ENCODE measurements around the gene IFT172.

IFT172 gene

DNA sequence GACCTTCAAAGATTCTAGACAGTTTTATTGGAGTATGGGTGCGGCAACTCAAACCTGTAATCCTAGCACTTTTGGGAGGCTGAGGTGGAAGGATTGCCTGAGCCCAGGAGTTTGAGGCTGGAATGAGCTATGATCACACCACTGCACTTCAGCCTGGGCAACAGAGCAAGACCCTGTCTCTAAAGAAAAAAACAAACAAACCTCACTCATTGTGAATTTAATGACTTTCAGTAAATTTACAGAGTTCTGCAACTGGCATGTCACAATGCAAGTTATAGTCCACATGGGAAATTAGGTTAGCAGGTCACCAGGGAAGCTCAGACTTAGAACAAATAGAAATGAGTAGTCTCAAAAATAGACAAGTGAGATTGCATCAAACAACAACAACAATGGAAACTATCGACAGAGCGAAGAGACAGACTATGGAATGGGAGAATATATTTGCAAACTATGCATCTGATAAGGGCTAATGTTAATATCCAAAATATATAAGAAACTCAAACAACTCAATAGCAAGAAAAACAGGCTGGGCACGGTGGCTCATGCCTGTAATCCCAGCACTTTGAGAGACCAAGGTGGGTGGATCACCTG is 67.8 kb downstream of the IFT172 start:
- no peak overlapping the region for H3K9ac ChIP-seq (ENCODE audit: low read depth, low read length)
- no peak for DNase-seq
- H3K36me3 ChIP-seq (ENCODE audit: insufficient read depth, low read length) = no peaks in the 10 kb centered on the region
- H4K20me1 ChIP-seq (ENCODE audit: insufficient read depth, low read length) = no peaks in the 10 kb centered on the region
- no peak overlapping the region for H3K27ac ChIP-seq (ENCODE audit: low read length)
- H3K4me1 ChIP-seq (ENCODE audit: insufficient read depth, low read length) = no peaks in the 10 kb centered on the region
- H3K4me2 ChIP-seq (ENCODE audit: insufficient read depth, low read length) = no peak overlapping the region
- no peaks in the 10 kb centered on the region for H3K9me3 ChIP-seq (ENCODE audit: insufficient read depth, low read length, severe bottlenecking)
- TF ChIP-seq, protein P1, sequence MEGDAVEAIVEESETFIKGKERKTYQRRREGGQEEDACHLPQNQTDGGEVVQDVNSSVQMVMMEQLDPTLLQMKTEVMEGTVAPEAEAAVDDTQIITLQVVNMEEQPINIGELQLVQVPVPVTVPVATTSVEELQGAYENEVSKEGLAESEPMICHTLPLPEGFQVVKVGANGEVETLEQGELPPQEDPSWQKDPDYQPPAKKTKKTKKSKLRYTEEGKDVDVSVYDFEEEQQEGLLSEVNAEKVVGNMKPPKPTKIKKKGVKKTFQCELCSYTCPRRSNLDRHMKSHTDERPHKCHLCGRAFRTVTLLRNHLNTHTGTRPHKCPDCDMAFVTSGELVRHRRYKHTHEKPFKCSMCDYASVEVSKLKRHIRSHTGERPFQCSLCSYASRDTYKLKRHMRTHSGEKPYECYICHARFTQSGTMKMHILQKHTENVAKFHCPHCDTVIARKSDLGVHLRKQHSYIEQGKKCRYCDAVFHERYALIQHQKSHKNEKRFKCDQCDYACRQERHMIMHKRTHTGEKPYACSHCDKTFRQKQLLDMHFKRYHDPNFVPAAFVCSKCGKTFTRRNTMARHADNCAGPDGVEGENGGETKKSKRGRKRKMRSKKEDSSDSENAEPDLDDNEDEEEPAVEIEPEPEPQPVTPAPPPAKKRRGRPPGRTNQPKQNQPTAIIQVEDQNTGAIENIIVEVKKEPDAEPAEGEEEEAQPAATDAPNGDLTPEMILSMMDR (IDR thresholded peaks at IDR 0.05; ENCODE audit: borderline replicate concordance, extremely low read depth, low read length, poor library complexity, severe bottlenecking) = no peak
- no peak for TF ChIP-seq EZH2 (IDR thresholded peaks at IDR 0.05; ENCODE audit: borderline replicate concordance, low read depth, low read length, severe bottlenecking)
- H3K4me3 ChIP-seq (ENCODE audit: low read depth in 1 of 2, low read length in 2 of 2) = no peak overlapping the region
- H3K27me3 ChIP-seq (ENCODE audit: insufficient read depth, low read length, poor library complexity) = no peaks in the 10 kb centered on the region
- no peak for ATAC-seq (ENCODE audit: insufficient read depth, low read depth)
- H2AFZ ChIP-seq (ENCODE audit: low read depth, low read length) = no peak overlapping the region
- H3K79me2 ChIP-seq (ENCODE audit: insufficient read depth, low read length) = no peaks in the 10 kb centered on the region

DNA sequence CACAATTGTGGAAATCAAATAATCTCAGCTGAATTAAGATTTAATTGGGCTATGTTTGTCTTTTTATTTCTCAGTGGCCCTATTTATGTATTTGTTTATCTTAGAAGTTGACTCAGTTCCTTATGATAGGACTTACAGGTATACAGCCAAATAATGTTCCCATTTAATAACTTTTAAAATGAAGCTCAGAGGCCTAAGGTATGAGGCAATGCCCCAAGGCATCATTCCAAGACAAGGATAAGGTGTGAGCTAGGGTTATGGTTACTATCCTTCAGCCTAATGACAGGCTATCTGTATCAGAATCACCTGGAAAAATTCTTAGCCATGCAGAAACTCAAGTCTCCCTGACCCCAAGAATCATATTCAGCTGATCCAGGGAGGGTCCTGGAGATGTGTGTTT is 68.5 kb downstream of the IFT172 start:
- Histone ChIP-seq H3K27me3 (ENCODE audit: insufficient read depth, low read length, poor library complexity) (no peaks in the 10 kb centered on the region), H3K9me3 (ENCODE audit: insufficient read depth, low read length, severe bottlenecking) (no peaks in the 10 kb centered on the region), H3K4me3 (ENCODE audit: low read depth in 1 of 2, low read length in 2 of 2) (no peak overlapping the region), H3K4me2 (ENCODE audit: insufficient read depth, low read length) (no peak overlapping the region), H2AFZ (ENCODE audit: low read depth, low read length) (no peak overlapping the region), H3K9ac (ENCODE audit: low read depth, low read length) (no peak overlapping the region), H3K27ac (ENCODE audit: low read length) (no peak overlapping the region), H3K4me1 (ENCODE audit: insufficient read depth, low read length) (no peaks in the 10 kb centered on the region), H3K36me3 (ENCODE audit: insufficient read depth, low read length) (no peaks in the 10 kb centered on the region), H3K79me2 (ENCODE audit: insufficient read depth, low read length) (no peaks in the 10 kb centered on the region), H4K20me1 (ENCODE audit: insufficient read depth, low read length) (no peaks in the 10 kb centered on the region)
- DNase-seq (no peak), ATAC-seq (ENCODE audit: insufficient read depth, low read depth) (no peak)
- TF ChIP-seq EZH2 (IDR thresholded peaks at IDR 0.05; ENCODE audit: borderline replicate concordance, low read depth, low read length, severe bottlenecking) = no peak
- TF ChIP-seq, protein P1 (IDR thresholded peaks at IDR 0.05; ENCODE audit: borderline replicate concordance, extremely low read depth, low read length, poor library complexity, severe bottlenecking) = no peak

DNA sequence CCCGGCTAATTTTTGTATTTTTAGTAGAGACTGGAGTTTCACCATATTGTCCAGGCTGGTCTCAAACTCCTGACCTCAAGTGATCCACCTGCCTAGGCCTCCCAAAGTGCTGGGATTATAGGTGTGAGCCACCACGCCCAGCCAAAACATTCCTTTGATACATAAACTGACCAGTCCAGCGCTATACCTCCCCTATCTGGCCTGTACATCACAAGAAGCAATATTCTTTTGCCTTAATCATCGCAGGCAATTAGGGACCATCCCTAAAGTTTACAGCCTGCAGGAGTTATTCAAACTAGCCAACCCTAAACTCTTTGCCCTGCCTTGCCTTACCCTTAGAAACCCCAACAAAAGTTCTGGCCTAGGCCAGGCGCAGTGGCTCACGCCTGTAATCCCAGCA is 73.4 kb downstream of the IFT172 start:
- H3K9ac ChIP-seq (ENCODE audit: low read depth, low read length) = no peak overlapping the region
- H3K27me3 ChIP-seq (ENCODE audit: insufficient read depth, low read length, poor library complexity) = no peaks in the 10 kb centered on the region
- no peak for TF ChIP-seq EZH2 (IDR thresholded peaks at IDR 0.05; ENCODE audit: borderline replicate concordance, low read depth, low read length, severe bottlenecking)
- TF ChIP-seq, protein P1 (IDR thresholded peaks at IDR 0.05; ENCODE audit: borderline replicate concordance, extremely low read depth, low read length, poor library complexity, severe bottlenecking) = no peak

More for the DNA sequence above, 73.4 kb downstream of the IFT172 start:
- ATAC-seq (ENCODE audit: insufficient read depth, low read depth) (no peak), DNase-seq (no peak)
- H2AFZ ChIP-seq (ENCODE audit: low read depth, low read length) = no peak overlapping the region
- H3K79me2 ChIP-seq (ENCODE audit: insufficient read depth, low read length) = no peaks in the 10 kb centered on the region
- no peak overlapping the region for H3K4me3 ChIP-seq (ENCODE audit: low read depth in 1 of 2, low read length in 2 of 2)
- H3K36me3 ChIP-seq (ENCODE audit: insufficient read depth, low read length) = no peaks in the 10 kb centered on the region
- no peaks in the 10 kb centered on the region for H3K4me1 ChIP-seq (ENCODE audit: insufficient read depth, low read length)
- no peak overlapping the region for H3K4me2 ChIP-seq (ENCODE audit: insufficient read depth, low read length)
- no peaks in the 10 kb centered on the region for H4K20me1 ChIP-seq (ENCODE audit: insufficient read depth, low read length)
- H3K27ac ChIP-seq (ENCODE audit: low read length) = no peak overlapping the region
- no peaks in the 10 kb centered on the region for H3K9me3 ChIP-seq (ENCODE audit: insufficient read depth, low read length, severe bottlenecking)

All from DND-41 (cell line).